UCSD-AML1 (cell line): Measurements from ENCODE around the gene FXYD6.
A peak's percentile ranks its signal among the peaks of the same experiment; 100 is the strongest.

Experiments used
- DNase-seq: peaks from one replicate; lab custom pipeline; 2025; ENCODE audit not compliant: unreplicated experiment; lab: John Stamatoyannopoulos, UW

FXYD6 gene

GRCh38 chr11:117831661-117832415 is 44.6 kb downstream of the FXYD6 start:
- DNase-seq, result no peak

- DNase-seq, result no peak
Observed at GRCh38 chr11:117830674-117831351, 45.6 kb downstream of the FXYD6 start.

- DNase-seq, result no peak
Observed at GRCh38 chr11:117830072-117830471, 46.4 kb downstream of the FXYD6 start.

- DNase-seq, result no peak
Observed at GRCh38 chr11:117829369-117829725, 47.1 kb downstream of the FXYD6 start.

DNA sequence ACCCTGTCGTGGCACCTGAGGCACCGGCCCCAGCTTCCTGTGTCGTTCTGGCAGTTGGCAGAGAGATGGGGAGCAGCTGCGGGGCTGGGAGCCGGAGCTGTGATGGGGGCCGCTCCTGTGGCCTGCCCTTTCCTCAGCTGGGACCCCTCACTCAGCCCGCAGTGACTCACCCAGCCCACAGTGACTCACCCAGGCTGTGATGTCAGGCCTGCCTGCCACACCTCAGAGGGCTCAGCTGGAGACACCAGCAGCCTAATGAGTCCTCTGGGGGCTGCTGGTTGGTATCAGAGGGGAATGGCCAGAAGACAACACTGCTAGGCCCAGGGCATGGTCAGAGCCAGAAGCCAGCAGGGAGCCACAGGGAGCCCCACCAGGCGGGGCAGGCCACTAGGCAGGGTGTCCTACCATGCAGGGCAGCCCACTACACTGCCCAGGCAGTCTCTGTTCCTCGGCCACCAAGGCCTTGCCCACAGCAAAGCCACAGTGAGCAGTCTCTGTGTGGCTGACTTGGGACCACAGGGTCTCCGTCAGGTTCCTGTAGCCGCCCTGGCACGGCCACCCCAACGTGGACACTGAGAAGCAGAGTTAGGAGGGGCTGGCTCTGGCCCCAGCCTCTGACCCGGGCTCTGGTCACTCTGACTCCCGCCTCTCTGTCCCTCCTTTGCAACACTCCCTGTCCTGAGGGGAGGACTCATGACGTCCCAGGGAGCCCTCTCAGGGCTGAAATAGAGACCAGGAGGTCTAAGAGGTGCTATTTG is 47.7 kb downstream of the FXYD6 start:
- DNase-seq, result peak; percentile 46

GRCh38 chr11:117827521-117828511 is 48.6 kb downstream of the FXYD6 start:
- no peak for DNase-seq

GRCh38 chr11:117826832-117827231 is 49.6 kb downstream of the FXYD6 start:
- no peak for DNase-seq

DNA sequence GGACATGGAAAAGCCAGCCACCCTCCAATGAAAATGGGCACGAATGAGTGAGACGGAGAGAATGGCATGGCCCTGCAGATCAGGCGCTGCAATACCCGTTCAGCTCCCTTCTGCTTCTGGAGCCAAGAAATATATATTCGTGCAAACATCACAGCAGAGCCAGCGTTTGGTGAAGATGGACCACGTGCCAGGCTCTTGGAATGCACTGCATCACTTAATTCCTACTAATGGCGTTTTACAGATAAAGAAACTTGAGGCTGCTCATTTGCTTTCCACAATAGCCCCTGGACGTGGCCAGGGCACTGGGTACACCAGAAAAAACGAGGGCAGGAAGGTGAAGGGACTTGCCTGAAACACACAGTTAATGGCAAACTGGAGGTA is 50.3 kb downstream of the FXYD6 start:
- no peak for DNase-seq

DNA sequence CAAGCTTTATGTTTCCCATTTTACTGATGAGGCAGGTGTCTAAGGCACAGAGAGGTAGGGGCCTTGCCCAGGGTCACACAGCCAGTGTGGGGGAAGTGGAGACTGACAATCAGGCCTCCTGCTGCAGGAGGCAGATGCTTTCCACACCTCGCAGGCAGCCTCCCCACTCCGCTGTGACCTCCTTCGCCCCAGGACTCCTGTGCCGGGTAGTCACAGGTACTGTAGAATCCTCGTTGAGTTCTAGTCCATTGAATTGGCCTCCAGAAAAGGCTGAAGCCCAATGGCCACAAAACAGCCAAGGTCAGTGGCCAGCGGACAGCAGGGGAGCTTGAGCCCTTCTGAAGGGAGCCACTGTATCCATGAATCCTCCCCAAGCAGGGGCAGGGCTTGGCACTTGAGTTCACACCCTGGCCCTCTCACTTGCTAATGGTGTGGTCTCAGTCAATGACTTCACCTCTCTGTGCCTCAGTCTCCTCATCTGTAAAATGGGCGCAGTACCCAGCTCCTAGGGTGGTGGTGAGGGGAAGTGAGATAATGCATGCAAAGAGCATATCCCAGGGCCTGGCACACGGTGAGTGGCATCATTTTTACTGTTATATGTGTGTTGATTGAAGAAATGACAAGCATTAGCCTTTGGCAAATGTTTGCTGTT is 50.8 kb downstream of the FXYD6 start:
- no peak for DNase-seq

DNA sequence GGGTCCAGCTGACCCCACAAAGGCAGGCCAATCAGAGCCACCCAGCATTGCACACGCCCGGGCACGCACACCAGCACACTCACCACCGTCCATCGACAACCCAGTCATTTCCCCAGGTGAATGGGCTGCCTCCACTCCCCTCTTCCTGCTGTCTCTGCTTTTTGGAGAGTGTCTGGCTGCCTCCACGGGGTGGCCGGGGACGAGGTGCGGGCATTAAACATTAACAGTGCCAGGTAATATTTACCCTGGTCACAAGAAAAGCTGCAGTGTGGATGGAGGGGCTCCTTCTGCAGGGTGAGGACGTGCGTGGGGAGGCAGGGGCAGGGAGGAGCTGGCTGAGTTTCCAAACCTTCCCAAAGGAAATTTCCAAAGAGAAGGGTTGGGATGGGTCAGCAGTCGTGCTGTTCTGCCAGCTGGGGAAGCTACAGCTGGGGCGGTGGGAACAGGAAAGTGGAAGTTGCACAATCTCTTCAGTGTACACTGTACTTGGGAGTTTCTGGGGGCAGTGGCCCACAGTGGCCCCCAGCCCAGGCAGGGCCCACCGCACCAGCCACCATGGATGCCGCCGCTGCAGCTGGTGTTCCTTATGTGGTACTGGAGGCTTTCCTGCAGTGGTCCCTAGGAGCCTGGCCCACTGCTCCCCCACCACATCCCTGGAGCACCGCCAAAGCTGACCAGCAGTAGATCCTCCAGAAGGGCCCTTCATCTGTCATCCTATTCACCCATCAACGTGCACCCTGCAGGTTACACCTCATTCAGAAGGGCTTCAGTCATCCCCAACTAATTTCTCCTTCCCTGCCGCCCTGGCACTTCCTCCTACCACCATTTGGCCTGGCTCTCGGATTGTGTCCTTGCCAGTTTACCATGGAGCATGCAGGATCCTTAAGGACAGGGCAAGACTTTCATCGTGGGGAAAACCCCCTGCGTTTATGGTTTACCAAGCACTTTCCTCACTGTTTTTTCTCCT is 51.6 kb downstream of the FXYD6 start, which contains the start of gene FXYD2:
Gene FXYD2, minus strand, starts transcription at position 174 of the 967 bp plus-strand sequence. Its CDS starts 66 bp downstream, at position 108.
- DNase-seq, result no peak

- DNase-seq, result peak; percentile 78
Observed at GRCh38 chr11:117823946-117824420, 52.5 kb downstream of the FXYD6 start.

DNA sequence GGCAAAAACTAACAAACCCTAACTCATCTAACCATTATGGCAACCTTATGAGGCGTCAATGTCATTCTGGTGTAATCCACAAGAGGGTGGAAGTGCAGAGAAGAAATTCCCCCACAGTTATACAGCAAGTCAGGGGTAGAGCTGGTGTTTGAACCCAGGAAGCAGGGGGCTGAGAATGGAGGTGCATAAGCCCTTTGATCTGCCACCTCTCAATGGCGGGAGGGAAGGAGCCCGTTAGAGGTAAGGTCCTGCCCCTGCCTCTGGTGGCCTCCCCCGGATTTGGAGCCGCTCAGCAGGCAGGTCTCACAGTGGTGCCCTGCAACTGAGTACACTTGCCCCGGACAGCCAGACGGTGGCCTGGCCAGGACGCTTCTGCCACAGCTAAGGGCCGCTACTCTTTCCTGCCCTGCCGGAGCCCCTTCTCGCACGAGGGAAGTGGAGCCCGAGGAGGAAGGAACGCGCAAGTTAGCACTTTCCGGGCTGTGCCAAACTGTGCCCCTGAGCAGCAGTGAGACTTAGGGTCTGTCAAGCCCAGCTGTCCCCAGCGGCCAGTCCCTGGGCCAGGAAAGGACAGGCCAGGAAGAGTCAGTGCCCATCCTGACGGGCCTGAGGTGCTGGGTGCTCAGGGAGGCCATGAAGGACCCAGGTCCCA is 53.0 kb downstream of the FXYD6 start:
- peak; percentile 78 for DNase-seq

DNA sequence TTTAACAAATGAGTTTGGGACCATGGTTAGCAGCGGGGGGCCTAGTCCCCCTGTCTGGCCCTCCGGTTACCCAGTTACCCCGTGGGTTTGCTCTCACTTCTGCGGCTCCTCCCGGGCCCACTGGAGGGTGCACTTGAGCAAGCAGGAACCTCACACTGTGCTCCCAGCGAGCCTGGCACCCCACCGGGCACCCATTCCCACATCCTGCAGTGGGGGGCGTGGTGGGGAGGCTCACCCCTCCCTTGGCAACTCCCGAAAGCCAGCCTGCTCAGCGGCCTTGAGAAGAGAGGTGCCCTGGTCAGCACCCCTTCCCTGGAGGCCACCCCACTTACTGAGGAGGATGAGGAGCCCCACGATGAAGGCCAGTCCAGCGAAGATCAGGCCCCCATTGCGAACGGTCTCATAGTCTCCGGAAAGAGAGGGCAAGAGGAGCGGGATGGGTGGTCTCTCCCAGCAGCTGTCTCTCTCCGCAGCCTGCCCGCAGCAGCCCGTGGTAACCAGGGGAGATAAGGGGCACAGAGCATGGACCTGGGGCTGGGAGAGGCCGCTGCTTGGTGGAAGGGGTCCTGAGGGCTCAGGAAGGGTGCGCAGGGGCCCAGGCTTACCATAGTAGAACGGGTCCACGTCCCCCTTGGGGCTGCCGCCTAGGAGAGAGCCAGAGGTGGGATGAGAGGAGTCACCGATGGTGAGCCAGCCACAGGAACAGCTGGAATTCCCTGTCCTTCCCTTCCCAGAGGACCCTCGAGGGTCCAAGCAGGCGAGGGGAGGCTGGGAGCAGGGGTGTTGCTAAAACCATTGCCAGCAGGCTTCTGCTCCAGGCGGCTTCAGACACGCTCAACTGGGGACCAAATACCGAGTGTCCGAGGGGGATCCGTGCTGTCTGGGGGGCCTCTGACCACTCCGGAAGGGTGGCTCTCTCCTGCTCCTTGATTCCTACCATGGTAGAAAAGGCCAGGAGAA is 54.1 kb downstream of the FXYD6 start:
- DNase-seq, result peak; percentile 70

DNA sequence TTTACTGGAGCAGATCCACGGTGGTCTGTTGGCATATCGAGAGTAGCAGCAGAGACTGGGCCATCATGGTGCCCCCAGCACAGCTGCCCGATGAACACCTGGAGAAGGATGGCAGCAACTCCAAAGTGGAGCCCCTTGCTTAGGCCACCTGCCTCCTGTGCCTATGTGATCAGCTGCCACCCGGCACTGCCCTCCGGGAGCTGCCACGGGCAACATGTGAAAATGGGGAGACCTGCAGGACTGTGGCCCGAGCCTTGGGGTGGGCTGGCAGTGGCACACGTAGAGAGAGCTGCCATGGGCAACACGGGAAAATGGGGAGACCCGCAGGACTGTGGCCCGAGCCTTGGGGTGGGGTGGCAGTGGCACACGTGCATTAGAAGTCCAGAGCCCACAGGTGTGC is 55.0 kb downstream of the FXYD6 start:
- DNase-seq, result no peak

DNA sequence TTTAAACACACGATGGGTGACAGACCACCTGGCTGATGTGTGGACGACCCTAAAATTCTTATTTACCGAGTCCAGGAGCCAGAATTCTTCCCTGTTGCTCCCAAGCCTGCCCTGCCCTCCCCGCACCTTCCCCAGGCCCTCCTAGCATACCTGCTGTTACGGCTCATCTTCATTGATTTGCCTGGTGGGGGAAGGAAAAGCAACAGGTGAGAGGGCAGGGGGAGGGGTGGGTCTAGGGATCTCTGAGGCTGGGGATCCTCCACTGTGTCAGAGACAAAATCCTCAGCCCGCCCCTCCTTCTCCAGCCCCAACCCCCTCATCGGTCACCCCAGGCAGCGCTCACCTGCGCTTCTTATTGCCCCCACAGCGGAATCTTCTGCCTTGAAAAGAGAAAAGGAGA is 55.9 kb downstream of the FXYD6 start:
- DNase-seq, result no peak

DNA sequence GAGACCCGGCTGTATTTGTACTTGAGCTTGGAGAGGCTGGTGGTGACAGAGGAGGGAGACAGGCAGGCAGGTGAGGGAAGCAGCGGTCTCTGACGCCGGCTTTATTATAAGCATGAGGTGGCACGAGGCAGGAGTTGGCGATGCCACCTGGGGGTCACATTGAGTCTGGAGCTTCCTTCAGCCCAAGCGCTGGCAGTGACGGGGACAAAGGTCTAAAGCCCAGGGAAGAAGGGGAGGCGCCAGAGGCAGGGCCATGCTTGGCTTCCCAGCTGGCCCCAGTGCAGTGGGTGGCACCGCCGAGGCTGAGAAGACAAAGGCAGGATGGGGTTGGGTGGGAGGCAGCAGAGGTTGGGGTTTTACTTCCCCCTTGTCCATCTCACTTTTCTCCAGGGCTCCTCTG is 56.4 kb downstream of the FXYD6 start:
- no peak for DNase-seq
